Measurements from ENCODE around the gene SLC43A2. TPM values are rescaled to one million over a fixed set of nuclear protein-coding genes. Genes with fewer than 3 reads are reported as not detected.

SLC43A2 gene
- total RNA-seq, 1 experiment from 2014 or later, result 5.6 TPM

- no TSS peak for BruUV-seq (replicated peaks)
- H3K9me3 Mint-ChIP-seq (ENCODE audit: unreplicated experiment), result no peaks in the 10 kb centered on the region
Measured at GRCh38 chr17:1601571-1601970, 27.1 kb downstream of the SLC43A2 start.

DNA sequence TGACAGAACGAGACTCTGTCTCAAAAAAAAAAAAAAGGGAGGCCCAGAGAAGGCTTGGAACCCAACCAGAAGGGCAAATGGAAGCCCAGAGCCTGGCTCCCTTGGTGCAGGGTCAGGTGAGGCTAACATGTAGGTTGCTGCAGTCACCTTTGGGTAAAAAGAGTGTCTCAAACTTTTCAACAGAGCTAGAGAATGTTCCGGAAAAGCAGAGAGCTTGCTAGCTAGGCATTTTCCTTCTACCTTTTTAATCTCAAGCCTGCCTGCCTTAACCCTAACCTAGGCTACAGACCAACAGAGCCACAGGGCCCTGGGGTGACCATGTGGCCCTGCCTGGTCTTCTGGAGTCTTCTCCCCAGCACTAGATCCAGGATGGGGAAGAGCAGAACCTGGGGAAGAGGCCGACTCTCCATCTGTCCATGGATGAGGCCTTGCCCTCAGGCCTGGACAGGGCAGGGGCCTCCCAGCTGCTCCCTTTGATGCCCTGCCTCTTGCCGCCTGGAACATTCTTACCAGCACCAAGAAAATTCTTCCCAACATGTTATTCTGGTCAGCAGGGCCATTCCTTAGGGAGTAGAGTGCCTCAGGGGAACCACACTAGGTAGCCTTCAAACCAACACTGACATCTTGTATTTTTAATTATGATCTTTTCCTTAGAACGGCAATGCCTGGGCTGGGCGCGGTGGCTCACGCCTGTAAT lies 30.1 kb downstream of the SLC43A2 start:
- no peak overlapping the region for H3K27ac Mint-ChIP-seq (ENCODE audit: low read depth, unreplicated experiment)
- ChIA-PET CTCF (interaction anchor here (0.7 to 1.8 kb wide), 2 partner anchors 50 to 433 kb away, joined by 3 to 5 read pairs; partner anchors contain the start of gene RILP), POLR2A (interaction anchor here (0.9 to 1.1 kb wide), 3 partner anchors 13 to 51 kb away, joined by 3 to 5 read pairs (median 3); partner anchors contain the start of gene RILP)
- no peak for DNase-seq (ENCODE audit: unreplicated experiment)
- no peaks in the 10 kb centered on the region for H3K4me1 Mint-ChIP-seq (ENCODE audit: insufficient read depth, unreplicated experiment)
- no peaks in the 10 kb centered on the region for H3K27me3 Mint-ChIP-seq (ENCODE audit: insufficient read depth, unreplicated experiment)
- H3K4me3 Mint-ChIP-seq (ENCODE audit: unreplicated experiment), result no peak overlapping the region
- no TSS peak for BruUV-seq (replicated peaks)
- intact Hi-C loops (cut with micrococcal nuclease), result no loop called here
- H3K36me3 Mint-ChIP-seq (ENCODE audit: insufficient read depth, unreplicated experiment), result no peaks in the 10 kb centered on the region
- H3K9me3 Mint-ChIP-seq (ENCODE audit: unreplicated experiment), result no peaks in the 10 kb centered on the region
- TF ChIP-seq, protein P1, sequence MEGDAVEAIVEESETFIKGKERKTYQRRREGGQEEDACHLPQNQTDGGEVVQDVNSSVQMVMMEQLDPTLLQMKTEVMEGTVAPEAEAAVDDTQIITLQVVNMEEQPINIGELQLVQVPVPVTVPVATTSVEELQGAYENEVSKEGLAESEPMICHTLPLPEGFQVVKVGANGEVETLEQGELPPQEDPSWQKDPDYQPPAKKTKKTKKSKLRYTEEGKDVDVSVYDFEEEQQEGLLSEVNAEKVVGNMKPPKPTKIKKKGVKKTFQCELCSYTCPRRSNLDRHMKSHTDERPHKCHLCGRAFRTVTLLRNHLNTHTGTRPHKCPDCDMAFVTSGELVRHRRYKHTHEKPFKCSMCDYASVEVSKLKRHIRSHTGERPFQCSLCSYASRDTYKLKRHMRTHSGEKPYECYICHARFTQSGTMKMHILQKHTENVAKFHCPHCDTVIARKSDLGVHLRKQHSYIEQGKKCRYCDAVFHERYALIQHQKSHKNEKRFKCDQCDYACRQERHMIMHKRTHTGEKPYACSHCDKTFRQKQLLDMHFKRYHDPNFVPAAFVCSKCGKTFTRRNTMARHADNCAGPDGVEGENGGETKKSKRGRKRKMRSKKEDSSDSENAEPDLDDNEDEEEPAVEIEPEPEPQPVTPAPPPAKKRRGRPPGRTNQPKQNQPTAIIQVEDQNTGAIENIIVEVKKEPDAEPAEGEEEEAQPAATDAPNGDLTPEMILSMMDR (IDR thresholded peaks at IDR 0.05; ENCODE audit: unreplicated experiment), result no peak

More at GRCh38 chr17:1601571-1601970, 27.1 kb downstream of the SLC43A2 start:
- Mint-ChIP-seq H3K27me3 (ENCODE audit: insufficient read depth, unreplicated experiment) (no peaks in the 10 kb centered on the region), H3K27ac (ENCODE audit: low read depth, unreplicated experiment) (no peak overlapping the region), H3K4me1 (ENCODE audit: insufficient read depth, unreplicated experiment) (no peaks in the 10 kb centered on the region), H3K36me3 (ENCODE audit: insufficient read depth, unreplicated experiment) (no peaks in the 10 kb centered on the region), H3K4me3 (ENCODE audit: unreplicated experiment) (no peak overlapping the region)
- CTCF ChIA-PET, result no interaction called here
- POLR2A ChIA-PET, result no interaction called here
- intact Hi-C loops (cut with micrococcal nuclease), result no loop called here
- DNase-seq (ENCODE audit: unreplicated experiment), result no peak
- TF ChIP-seq, protein P1 (IDR thresholded peaks at IDR 0.05; ENCODE audit: unreplicated experiment), result no peak

DNA sequence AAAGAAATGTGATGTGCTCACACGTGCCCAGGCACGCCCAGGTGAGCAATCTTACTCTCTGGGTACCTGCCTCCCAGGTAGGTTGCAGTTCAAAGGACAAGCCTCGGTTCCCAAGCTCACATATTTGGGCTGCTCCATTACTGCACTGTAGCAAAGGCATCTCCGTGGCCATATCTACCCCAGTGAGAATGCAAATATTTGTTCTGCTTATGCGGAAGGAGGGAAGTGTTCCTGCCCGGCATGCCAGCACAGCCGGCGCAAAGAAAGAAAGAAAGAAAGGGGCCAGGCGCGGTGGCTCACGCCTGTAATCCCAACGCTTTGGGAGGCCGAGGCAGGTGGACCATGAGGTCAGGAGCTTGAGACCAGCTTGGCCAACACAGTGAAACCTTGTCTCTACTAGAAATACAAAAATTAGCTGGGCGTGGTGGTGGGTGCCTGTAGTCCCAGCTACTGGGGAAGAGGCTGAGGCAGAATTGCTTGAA lies 30.7 kb downstream of the SLC43A2 start:
- DNase-seq (ENCODE audit: unreplicated experiment), result peak; percentile 41
- Mint-ChIP-seq H3K27me3 (ENCODE audit: insufficient read depth, unreplicated experiment) (no peaks in the 10 kb centered on the region), H3K9me3 (ENCODE audit: unreplicated experiment) (no peaks in the 10 kb centered on the region), H3K27ac (ENCODE audit: low read depth, unreplicated experiment) (no peak overlapping the region), H3K4me3 (ENCODE audit: unreplicated experiment) (no peak overlapping the region), H3K36me3 (ENCODE audit: insufficient read depth, unreplicated experiment) (no peaks in the 10 kb centered on the region), H3K4me1 (ENCODE audit: insufficient read depth, unreplicated experiment) (no peaks in the 10 kb centered on the region)
- TF ChIP-seq, protein P1 (IDR thresholded peaks at IDR 0.05; ENCODE audit: unreplicated experiment), result no peak
- ChIA-PET CTCF (interaction anchor here (0.7 kb wide), 1 partner anchor 433 kb away, joined by 3 read pairs; no protein-coding TSS in a partner anchor), POLR2A (interaction anchor here (0.9 to 1.1 kb wide), 3 partner anchors 13 to 52 kb away, joined by 3 to 5 read pairs (median 3); partner anchors contain the start of gene RILP)
- BruUV-seq (replicated peaks), result no TSS peak
- intact Hi-C loops (cut with micrococcal nuclease), result no loop called here

- Mint-ChIP-seq H3K27me3 (ENCODE audit: insufficient read depth, unreplicated experiment) (no peaks in the 10 kb centered on the region), H3K36me3 (ENCODE audit: insufficient read depth, unreplicated experiment) (no peaks in the 10 kb centered on the region), H3K27ac (ENCODE audit: low read depth, unreplicated experiment) (no peak overlapping the region), H3K9me3 (ENCODE audit: unreplicated experiment) (no peaks in the 10 kb centered on the region), H3K4me3 (ENCODE audit: unreplicated experiment) (no peak overlapping the region), H3K4me1 (ENCODE audit: insufficient read depth, unreplicated experiment) (peaks cover 11% of the 10 kb centered on the region)
- no TSS peak for BruUV-seq (replicated peaks)
- ChIA-PET POLR2A (no interaction called here), CTCF (no interaction called here)
- intact Hi-C loops (cut with micrococcal nuclease), result loop anchor here (5.0 kb wide), 1 partner anchor 34 kb away; the partner anchor contains the start of gene SLC43A2
- no peak for DNase-seq (ENCODE audit: unreplicated experiment)
- TF ChIP-seq, protein P1 (IDR thresholded peaks at IDR 0.05; ENCODE audit: unreplicated experiment), result no peak
Measured at GRCh38 chr17:1593630-1593931, 35.1 kb downstream of the SLC43A2 start.
